Type B pancreatic cell (in vitro differentiated cells): ENCODE data around the gene CEND1. TPM values are rescaled to one million over a fixed set of nuclear protein-coding genes. Genes with fewer than 3 reads are reported as not detected.

Experiments
- DNase-seq: peaks from one replicate; pipeline ENCODE4 v3.0.0; 2021; ENCODE audit warnings: mixed read lengths; ENCODE audit not compliant: unreplicated experiment; ENCODE audit errors: extremely low spot score
- H3K27ac Mint-ChIP-seq: 2 replicates; pipeline ENCODE4 v1.8.0; 2021; ENCODE audit warnings: mild to moderate bottlenecking, mixed read lengths
- H3K27me3 Mint-ChIP-seq: 2 replicates; pipeline ENCODE4 v1.8.0; 2021; ENCODE audit warnings: mixed read lengths
- H3K36me3 Mint-ChIP-seq: 2 replicates; pipeline ENCODE4 v1.8.0; 2021; ENCODE audit warnings: mixed read lengths
- H3K4me1 Mint-ChIP-seq: one replicate; pipeline ENCODE4 v1.8.0; 2021; ENCODE audit warnings: mixed read lengths; ENCODE audit not compliant: unreplicated experiment
- H3K4me3 Mint-ChIP-seq: 2 replicates; pipeline ENCODE4 v1.8.0; 2021; ENCODE audit warnings: mild to moderate bottlenecking, mixed read lengths
- H3K9me3 Mint-ChIP-seq: 2 replicates; pipeline ENCODE4 v1.8.0; 2021; ENCODE audit warnings: mixed read lengths
- total RNA-seq: library from RNA; stranded (reverse); gene quantifications from 2 replicates; pipeline ENCODE4 v1.2.1, GENCODE V29; 2021; ENCODE audit warnings: low replicate concordance
- TF ChIP-seq, protein P1 (sequence below): fragments of 200-600 bp; sonication (generic); conservative IDR thresholded peaks from 2 replicates; pipeline ENCODE4 v1.5.0; 2021; ENCODE audit warnings: antibody characterized with exemption, mild to moderate bottlenecking

Gene CEND1
- total RNA-seq, 1 donor from 2014 or later = 0.89 TPM

DNA sequence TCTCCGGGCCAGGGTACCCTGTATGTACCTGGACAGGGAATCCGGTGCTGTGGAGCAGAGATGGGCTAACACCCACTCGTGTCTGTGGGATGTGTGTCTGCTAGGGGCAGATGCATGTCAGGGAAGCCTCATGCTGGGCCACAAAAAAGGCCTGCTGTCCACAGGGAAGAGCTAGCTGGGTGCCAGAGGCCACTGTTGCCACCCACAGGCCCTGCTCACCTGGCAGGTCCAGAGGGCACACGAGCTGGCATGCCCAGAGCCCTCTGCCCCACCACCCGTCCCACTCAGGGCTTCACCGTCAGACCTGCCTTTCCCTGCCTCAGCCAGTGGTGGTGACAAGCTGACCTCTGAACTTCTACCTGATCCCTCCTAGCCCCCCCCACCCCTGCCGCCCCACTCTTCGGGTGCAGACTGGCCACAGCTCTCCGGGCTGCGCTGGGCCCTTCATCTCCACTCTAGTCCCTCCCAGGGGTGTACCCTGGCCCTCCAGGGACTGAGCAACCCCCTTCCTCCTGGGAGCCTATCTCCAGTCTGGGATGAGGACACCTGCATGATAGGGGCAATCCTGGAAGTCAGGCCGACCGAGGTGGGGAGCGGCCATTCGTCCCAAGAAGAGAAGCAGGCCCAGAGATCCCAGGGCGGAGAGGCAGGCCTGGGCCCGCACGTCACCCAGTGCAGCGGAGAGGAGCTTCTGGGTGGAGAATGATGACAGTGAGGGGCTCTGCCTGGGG lies 6.8 kb upstream of the CEND1 start:
- DNase-seq = no peak
- Mint-ChIP-seq H3K4me1 (peaks cover 8% of the 10 kb centered on the region), H3K9me3 (no peaks in the 10 kb centered on the region), H3K4me3 (peak overlapping the region; percentile 91), H3K36me3 (no peaks in the 10 kb centered on the region), H3K27ac (peak overlapping the region; percentile 84), H3K27me3 (no peaks in the 10 kb centered on the region)
- TF ChIP-seq, protein P1, sequence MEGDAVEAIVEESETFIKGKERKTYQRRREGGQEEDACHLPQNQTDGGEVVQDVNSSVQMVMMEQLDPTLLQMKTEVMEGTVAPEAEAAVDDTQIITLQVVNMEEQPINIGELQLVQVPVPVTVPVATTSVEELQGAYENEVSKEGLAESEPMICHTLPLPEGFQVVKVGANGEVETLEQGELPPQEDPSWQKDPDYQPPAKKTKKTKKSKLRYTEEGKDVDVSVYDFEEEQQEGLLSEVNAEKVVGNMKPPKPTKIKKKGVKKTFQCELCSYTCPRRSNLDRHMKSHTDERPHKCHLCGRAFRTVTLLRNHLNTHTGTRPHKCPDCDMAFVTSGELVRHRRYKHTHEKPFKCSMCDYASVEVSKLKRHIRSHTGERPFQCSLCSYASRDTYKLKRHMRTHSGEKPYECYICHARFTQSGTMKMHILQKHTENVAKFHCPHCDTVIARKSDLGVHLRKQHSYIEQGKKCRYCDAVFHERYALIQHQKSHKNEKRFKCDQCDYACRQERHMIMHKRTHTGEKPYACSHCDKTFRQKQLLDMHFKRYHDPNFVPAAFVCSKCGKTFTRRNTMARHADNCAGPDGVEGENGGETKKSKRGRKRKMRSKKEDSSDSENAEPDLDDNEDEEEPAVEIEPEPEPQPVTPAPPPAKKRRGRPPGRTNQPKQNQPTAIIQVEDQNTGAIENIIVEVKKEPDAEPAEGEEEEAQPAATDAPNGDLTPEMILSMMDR = no peak

DNA sequence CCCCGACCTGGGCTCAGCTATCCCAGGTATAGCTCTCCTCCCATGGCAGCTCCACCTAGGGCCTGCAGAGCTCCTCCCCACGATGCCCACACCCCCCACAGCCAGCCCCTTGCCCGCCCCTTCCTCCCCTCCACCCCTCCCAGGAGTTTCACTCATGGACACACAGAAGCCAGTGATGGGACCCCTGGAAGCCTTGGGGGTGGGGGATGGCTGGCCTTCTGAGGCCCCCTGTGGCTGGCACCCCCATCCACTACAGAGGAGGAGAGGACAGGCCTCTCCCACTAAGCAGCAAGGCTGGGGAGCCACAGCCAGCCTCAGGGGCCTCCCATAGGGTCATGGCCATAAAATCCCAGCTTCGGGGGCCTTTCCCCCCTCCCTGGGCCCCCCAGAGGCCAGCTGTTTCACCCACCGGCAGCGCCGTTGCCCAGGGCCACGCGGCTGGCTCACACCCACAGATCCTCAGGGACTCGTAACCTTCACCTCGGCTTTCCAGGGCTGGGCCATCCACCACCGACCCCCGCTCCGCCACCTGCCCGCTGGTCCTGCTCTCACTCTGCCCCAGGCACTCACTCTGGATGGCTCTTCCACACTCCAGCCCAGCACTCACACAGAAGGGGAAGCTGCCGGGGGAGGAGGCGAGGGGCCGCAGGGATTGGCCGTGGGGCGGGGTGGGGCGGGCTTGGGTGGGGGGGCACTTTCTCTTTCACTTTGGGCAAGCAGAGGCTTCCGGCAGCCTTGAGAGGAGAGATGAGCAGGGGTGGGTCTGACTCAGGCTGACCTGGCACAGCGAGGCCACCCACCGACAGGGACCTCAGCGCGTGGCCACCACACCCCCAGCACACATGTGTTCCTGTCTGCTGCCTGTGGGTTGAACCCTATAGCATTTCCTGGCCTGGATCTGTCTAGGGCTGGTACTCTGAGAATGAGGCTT lies 6.0 kb upstream of the CEND1 start:
- H3K4me1 Mint-ChIP-seq = peaks cover 8% of the 10 kb centered on the region
- H3K4me3 Mint-ChIP-seq = peak overlapping the region; percentile 91
- H3K27ac Mint-ChIP-seq = peak overlapping the region; percentile 29

DNA sequence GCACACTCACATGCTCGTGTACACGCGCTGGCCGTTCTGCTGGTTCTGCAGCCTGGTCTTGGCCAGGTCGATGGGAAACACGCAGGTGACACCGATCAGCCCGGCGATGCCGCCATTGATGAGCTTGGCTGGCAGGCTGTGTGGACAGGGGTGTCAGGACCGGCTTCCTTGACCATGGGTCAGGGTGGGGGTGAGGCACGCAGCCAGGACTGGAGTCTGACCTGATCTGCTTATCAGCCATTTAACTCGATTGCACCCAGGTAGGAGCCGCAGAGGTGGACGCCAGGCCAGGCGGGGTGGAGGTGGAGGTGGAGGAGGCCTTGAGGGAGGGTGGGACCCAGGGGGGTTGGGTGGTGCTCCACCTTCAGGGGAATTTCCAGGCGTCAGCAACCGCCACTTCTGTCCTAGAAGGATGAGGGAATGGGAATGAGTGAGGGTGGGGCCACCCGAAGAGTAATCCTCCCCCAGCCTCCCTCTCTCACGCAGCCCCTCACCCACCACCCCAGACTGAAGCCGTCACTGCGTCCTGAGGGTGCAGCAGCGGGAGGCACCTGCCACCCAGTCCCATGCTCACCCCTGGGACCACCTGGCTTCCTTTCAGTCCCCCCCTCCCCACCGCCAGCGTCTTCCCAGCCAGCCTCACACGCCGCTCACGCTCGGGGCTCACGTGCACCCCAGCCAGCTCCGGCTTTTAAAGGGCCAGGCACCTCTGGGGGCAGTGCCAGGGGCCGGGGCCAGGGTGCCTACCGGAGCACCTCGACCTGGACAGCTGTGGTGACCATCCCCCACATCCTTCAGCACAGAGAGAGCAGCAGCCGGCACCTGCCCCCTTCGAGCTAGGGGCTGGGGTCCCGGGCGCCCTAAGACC lies 5.1 kb upstream of the CEND1 start:
- Mint-ChIP-seq H3K36me3 (no peaks in the 10 kb centered on the region), H3K4me3 (no peak overlapping the region), H3K27ac (no peak overlapping the region), H3K27me3 (no peaks in the 10 kb centered on the region), H3K4me1 (peaks cover 8% of the 10 kb centered on the region), H3K9me3 (no peaks in the 10 kb centered on the region)
- TF ChIP-seq, protein P1 = no peak
- no peak for DNase-seq

More for the DNA sequence above, 6.0 kb upstream of the CEND1 start:
- no peak for DNase-seq
- no peaks in the 10 kb centered on the region for H3K27me3 Mint-ChIP-seq
- TF ChIP-seq, protein P1 = no peak
- H3K36me3 Mint-ChIP-seq = no peaks in the 10 kb centered on the region
- no peaks in the 10 kb centered on the region for H3K9me3 Mint-ChIP-seq

DNA sequence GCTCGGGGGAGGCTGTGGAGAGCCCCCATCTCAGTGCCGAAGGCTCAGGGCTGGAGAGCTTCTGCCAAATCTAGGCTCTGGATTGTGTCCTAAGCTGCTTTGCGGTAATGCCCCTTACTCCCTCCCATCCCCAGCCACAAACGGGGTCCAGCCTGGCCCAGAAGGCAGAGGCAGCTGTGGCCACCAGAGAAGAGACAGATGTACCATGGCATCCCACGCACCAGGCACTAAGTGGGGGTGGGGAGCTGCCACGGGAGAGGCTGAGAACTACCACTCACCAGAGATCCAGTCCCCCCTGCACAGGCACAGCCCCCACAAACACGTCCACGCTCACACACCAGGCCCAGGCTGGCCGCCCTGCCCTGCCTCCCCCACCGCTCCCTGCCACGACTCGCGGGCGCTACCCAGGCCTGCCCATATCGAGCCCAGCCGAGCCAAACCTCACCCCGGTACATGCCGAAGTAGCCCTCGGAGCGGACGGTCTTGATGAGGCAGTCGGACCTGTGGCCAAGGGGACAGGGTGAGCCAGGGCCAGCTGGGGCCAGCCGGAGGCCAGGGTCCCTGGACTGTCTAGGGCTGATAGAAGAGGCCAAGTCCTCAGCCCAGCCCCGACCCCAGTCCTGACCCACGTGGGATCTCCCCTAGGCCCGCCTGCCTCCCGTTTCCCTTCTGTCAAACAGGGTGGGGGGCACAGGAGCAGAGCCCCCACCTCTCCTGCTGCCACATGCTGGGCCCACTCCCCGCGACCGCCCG lies 4.3 kb upstream of the CEND1 start:
- H3K4me1 Mint-ChIP-seq = peaks cover 8% of the 10 kb centered on the region
- no peaks in the 10 kb centered on the region for H3K27me3 Mint-ChIP-seq
- H3K9me3 Mint-ChIP-seq = no peaks in the 10 kb centered on the region
- no peaks in the 10 kb centered on the region for H3K36me3 Mint-ChIP-seq
- H3K27ac Mint-ChIP-seq = no peak overlapping the region
- DNase-seq = no peak
- TF ChIP-seq, protein P1 = no peak
- H3K4me3 Mint-ChIP-seq = no peak overlapping the region

DNA sequence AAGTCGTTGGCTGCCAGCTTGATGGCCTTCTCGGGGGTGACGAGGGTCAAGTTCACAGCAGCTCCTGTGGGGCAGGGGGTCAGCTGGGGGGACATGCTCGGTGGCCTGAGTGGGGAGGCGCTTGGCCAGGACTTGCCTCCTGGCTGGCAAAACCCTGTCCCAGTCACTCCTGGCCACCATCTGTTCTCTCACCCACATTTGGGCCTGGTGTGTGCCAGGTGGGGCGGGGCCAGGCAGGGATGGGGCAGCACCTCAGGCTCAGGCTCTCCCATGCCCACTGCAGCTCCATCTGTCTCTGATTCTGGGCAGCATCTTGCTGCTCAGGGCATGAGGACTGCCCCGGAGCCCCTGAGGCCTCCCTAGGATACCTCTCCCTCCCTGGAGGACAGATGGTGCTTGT lies 3.7 kb upstream of the CEND1 start:
- Mint-ChIP-seq H3K4me3 (no peak overlapping the region), H3K27ac (no peak overlapping the region), H3K4me1 (peaks cover 8% of the 10 kb centered on the region), H3K36me3 (no peaks in the 10 kb centered on the region), H3K27me3 (no peaks in the 10 kb centered on the region), H3K9me3 (no peaks in the 10 kb centered on the region)
- TF ChIP-seq, protein P1 = no peak
- no peak for DNase-seq
